Epithelial cell of proximal tubule (primary cell): ENCODE data around the gene MED22. TPM values are rescaled to one million over a fixed set of nuclear protein-coding genes. Genes with fewer than 3 reads are reported as not detected.

Source experiments
- DNase-seq: peaks from one replicate; pipeline ENCODE4 v3.0.0-alpha.2; 2011; ENCODE audit warnings: low read depth
- H3K4me3 ChIP-seq: 2 replicates; pipeline ENCODE4 v1.5.1; 2011; ENCODE audit warnings: low read depth, mild to moderate bottlenecking, low read length
- total RNA-seq: library from RNA; depleted of rRNA; stranded (reverse); fragments of >200 nt; gene quantifications from 2 replicates; pipeline ENCODE4 v1.2.3, GENCODE V29; 2015
- TF ChIP-seq, protein P1 (sequence below): conservative IDR thresholded peaks from 2 replicates; pipeline ENCODE4 v1.5.1; 2012; ENCODE audit warnings: low read depth, mild to moderate bottlenecking, low read length

The MED22 gene
- total RNA-seq, 1 donor from 2014 or later = 18.4 TPM

DNA sequence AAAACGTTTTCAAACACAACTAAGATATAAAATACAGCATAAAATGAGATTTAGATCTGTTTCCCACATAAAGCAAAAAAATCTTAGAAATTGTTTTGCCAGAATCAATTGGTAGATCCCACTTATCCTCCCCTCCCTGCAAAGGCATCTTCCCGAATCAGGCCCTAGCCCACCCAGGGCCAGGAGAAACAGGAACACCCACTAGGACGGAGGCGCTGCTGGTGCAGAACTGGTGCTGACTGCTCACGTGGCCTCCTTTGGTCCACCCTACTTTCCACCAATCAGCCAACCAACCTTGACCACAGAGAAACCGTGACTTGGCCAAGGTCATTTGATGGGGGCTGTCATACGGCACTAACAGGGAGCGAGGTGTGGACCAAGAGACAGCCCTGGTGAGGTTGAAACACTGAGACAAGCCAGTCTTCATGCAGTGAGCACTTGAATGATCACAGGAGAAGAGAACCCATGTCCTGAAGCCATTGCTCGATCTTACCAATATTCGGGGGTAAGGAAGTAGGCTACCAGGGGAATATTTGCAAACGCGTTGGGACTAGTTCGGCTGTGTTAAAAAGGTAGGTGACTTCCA, 13.7 kb upstream of the MED22 start:
- no peak overlapping the region for H3K4me3 ChIP-seq
- DNase-seq = no peak
- TF ChIP-seq, protein P1, sequence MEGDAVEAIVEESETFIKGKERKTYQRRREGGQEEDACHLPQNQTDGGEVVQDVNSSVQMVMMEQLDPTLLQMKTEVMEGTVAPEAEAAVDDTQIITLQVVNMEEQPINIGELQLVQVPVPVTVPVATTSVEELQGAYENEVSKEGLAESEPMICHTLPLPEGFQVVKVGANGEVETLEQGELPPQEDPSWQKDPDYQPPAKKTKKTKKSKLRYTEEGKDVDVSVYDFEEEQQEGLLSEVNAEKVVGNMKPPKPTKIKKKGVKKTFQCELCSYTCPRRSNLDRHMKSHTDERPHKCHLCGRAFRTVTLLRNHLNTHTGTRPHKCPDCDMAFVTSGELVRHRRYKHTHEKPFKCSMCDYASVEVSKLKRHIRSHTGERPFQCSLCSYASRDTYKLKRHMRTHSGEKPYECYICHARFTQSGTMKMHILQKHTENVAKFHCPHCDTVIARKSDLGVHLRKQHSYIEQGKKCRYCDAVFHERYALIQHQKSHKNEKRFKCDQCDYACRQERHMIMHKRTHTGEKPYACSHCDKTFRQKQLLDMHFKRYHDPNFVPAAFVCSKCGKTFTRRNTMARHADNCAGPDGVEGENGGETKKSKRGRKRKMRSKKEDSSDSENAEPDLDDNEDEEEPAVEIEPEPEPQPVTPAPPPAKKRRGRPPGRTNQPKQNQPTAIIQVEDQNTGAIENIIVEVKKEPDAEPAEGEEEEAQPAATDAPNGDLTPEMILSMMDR = no peak

DNA sequence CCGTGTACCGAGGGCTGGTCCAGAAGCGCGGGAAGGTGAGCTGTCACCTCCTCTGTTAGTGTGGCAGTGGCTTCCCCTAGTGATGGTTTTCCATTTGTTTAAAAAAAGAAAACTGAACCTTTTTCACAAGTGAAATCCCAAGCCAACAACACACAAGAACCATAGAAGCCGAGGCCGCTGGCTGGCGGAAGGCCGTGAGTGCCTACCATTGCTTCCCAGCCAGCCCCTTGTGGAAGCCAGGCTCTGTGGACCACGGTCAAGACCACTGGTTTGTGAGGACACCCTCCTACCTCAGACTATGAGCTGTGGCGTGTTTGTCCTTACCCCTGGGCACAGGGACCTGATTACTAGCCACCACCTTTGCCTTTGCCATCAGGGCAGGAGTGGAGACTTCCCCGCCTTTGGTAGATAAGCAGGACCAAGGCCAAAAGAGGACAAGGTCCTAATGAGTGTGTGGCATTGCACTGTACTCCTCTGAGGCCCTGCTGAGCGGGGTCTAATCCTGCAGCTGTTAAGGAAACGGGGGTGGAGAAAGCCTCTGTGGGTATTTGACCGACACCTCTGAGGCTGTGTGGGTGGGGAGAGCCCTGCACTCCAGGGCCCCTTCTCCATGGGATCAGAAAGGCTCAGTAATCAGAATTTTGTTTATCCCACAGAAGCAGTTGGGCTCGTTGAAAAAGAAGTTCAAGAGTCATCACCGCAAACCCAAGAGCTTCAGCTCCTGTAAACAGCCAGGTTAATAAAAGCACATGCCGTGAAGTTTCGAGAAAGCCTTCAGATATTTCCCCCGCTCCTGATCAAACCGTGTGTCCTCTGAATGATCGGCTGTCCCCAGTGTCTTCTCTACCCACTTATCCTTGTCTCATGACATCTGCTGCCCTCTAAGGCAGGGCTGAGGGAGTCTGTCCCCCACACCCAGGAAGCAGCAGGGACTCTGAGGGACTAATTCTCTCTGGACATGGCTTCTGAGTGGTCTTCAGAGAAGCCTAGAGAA, 12.8 kb upstream of the MED22 start:
- no peak overlapping the region for H3K4me3 ChIP-seq
- TF ChIP-seq, protein P1 = no peak
- DNase-seq = no peak

DNA sequence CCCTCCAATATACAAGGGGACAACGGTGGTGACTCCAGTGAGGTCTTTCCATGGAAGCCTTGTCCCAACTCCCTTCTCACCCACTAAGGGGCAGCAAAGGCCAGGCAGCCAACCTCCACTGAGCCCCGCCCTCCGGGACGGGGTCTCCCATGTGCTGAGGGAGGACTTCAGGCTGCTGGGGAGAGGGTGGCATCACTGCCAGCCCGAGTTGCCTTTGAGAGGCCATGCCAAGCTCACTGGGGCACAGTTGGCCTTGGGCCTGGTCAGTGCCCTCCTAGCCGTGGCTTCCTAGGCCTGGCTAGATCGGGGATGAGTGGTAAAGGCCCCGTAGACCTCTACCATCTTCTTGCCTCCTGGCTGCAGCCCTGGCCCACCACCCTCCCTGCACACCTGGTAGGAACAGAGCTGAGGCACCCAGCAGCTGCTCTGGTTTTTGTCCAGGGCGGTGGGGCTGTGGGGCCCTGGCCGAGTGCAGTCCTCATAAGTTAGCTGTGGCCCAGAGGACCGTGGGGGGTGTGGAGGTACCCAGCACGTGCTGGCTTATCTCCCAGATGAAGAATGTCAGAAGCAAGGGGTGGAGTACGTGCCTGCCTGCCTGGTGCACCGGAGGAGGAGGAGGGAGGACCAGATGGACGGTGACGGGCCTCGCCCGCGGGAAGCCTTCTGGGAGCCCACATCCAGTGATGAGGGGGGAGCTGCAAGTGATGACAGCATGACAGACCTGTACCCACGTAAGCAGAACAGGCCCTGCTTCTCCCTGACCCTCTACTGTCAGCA, 11.7 kb upstream of the MED22 start:
- no peak for DNase-seq
- no peak overlapping the region for H3K4me3 ChIP-seq
- TF ChIP-seq, protein P1 = peak; percentile 54

DNA sequence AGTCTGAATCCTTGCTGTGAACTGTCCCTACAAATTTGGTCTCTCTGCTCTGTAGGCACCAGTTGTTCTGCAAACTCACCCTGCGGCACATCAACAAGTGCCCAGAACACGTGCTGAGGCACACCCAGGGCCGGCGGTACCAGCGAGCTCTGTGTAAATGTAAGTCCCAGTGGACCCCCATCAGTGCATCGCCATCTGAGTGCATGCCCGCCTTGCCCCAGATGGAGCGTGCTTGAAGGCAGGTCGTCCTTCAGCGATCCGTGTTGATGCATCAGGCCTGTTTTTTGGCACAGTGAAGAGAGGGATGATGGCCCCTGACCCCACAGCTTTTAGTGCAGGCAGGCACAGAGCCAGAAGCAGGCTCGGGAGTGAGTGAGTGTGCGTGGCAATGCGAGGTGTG, 9.7 kb upstream of the MED22 start:
- TF ChIP-seq, protein P1 = no peak
- no peak for DNase-seq
- peak overlapping the region; percentile 68 for H3K4me3 ChIP-seq

DNA sequence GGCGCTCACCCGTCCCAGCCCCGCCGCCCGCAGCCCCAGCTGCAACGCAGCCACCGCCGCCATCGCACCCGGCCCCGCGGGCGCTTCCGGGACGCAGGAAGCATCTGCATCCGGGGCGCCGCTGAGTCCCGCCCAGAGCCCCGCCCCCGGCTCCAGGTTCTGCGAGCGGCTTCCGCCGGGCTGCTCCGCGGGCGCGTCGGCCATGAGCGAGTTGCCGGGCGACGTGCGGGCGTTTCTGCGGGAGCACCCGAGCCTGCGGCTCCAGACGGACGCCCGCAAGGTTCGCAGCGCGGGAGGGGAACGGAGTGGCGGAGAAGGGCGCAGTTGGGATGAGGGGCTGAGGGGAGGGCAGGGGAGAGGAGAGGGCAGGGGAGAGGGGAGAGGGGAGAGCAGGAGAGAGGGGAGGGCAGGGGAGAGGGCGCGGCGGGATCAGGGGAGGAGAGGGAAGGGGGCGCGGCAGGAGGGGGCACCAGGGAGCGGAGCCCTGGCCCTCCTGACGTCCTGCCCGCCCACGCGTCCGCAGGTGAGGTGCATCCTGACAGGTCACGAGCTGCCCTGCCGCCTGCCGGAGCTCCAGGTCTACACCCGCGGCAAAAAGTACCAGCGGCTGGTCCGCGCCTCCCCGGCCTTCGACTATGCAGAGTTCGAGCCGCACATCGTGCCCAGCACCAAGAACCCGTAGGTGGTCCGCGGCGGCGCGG, 8.6 kb upstream of the MED22 start, which contains the start of the genes SURF1 and SURF2:
Gene SURF1, minus strand, starts transcription at position 97 of the 701 bp plus-strand sequence. Its CDS starts 34 bp downstream, at position 63.
Gene SURF2, plus strand, starts transcription at position 160 of the 701 bp plus-strand sequence. Its CDS starts 43 bp downstream, at position 203.
- TF ChIP-seq, protein P1 = no peak
- peak within 1 kb of the TSS; percentile 68 for H3K4me3 ChIP-seq
- no peak for DNase-seq

DNA sequence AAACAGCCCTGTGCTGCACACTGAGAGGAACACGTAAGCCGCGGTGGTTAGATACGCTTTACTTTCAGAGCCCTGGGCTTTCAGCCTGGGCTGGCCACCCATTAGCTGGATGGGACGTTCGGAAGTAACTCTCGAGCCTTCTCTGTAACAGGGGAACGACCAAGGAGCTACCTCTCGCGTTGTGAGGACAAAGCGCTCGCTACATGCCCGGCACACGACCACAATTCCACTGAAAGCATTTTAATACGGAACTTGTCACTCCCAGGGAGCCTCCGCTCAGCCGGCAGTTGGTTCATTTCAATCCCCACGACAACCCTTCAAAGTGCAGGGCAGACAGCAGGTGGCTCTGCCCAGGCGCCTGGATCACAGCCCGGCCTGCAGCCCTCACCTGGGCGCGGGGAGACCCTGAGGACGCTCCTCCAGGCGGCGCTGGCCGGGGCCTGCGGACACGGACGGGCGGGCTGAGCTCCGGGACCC, 8.0 kb upstream of the MED22 start:
- H3K4me3 ChIP-seq = peak overlapping the region; percentile 68
- DNase-seq = no peak
- TF ChIP-seq, protein P1 = no peak
